Cerebellar nuclear complex (tissue), 1 donor: ENCODE data around the gene MYL6B.
"Not testable (repeated sequence)": the region's sequence is repeated elsewhere in the genome, so short reads cannot be mapped to it uniquely, and the experiment has no call there.

Experiments
- DNase-seq, 2 experiments: peaks; one replicate each; lab custom pipeline; 2025; lab: John Stamatoyannopoulos, UW

MYL6B gene

GRCh38 chr12:56152132-56152755 is at the start of gene MYL6B:
TSS of gene MYL6B (plus strand) at chr12:56152587. CDS start at chr12:56153919, 1,332 bp downstream.
- DNase-seq: peak in 1 of 2 experiments; percentile 40

- no peak for DNase-seq
Observed at GRCh38 chr12:56102683-56103065, 49.7 kb upstream of the MYL6B start.

GRCh38 chr12:56103066-56103711 is 49.2 kb upstream of the MYL6B start:
- no peak for DNase-seq

- DNase-seq: no peak
Observed at GRCh38 chr12:56103823-56104108, 48.6 kb upstream of the MYL6B start.

- DNase-seq: peak; percentile 91 to 96
Observed at GRCh38 chr12:56104109-56104814, 48.1 kb upstream of the MYL6B start, which contains the start of gene PA2G4. TSS of gene PA2G4 (plus strand) at chr12:56104559. CDS start at chr12:56104738, 179 bp downstream.

- DNase-seq: no peak
Observed at GRCh38 chr12:56104815-56105608, 47.4 kb upstream of the MYL6B start.

- DNase-seq: no peak
Observed at GRCh38 chr12:56105609-56105902, 46.8 kb upstream of the MYL6B start.

GRCh38 chr12:56107242-56107641 is 45.1 kb upstream of the MYL6B start:
- DNase-seq: no peak

- no peak for DNase-seq
Observed at GRCh38 chr12:56110571-56110970, 41.8 kb upstream of the MYL6B start.

GRCh38 chr12:56114084-56114483 is 38.3 kb upstream of the MYL6B start:
- no peak for DNase-seq

GRCh38 chr12:56115329-56115728 is 37.1 kb upstream of the MYL6B start:
- no peak for DNase-seq

- DNase-seq: peak in 1 of 2 experiments; percentile 88
Observed at GRCh38 chr12:56116267-56117081, 35.9 kb upstream of the MYL6B start, which contains the start of gene RPL41. TSS of gene RPL41 (plus strand) at chr12:56116633.

- DNase-seq: not testable (repeated sequence)
Observed at GRCh38 chr12:56117082-56117706, 35.2 kb upstream of the MYL6B start.

- peak; percentile 78 to 85 for DNase-seq
Observed at GRCh38 chr12:56117778-56118687, 34.4 kb upstream of the MYL6B start, which contains the start of gene ZC3H10. TSS of gene ZC3H10 (plus strand) at chr12:56118266. CDS start at chr12:56120563, 2,297 bp downstream.

- DNase-seq: no peak
Observed at GRCh38 chr12:56118688-56119357, 33.6 kb upstream of the MYL6B start.

- DNase-seq: peak in 1 of 2 experiments; percentile 28
Observed at GRCh38 chr12:56119361-56119796, 33.0 kb upstream of the MYL6B start.

- no peak for DNase-seq
Observed at GRCh38 chr12:56120158-56120846, 32.1 kb upstream of the MYL6B start.

- DNase-seq: no peak
Observed at GRCh38 chr12:56121204-56121870, 31.1 kb upstream of the MYL6B start.
